ENCODE measurements around the gene MTHFD2.
"Not testable (repeated sequence)": the region's sequence is repeated elsewhere in the genome, so short reads cannot be mapped to it uniquely, and the experiment has no call there.

MTHFD2 gene

GRCh38 chr2:74198023-74198460 is 373 bp upstream of the MTHFD2 start:
- FAIRE-seq, result no peak

- no peak for FAIRE-seq
Measured at GRCh38 chr2:74199275-74199701, 873 bp downstream of the MTHFD2 start.

DNA sequence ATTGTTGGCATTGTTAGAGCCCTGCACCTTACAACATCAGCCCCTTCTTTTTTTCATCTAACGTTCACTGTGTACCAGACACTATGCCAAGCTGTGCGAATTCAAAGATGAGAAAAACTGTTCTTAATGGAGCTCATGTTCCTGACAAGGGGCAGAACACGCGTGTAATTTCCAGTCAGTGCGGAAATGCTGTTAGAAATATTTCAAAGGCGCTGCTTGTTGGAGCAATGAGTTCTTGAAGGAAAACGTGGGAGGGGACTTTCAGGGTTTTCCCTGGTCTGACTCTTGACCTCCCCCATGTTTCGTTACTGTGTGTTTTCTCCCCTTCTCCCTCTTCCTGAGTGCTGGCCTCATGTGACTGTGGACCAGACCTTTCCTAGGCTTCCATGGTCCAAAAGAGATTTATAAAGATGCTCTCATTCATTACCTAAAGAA is 1.5 kb downstream of the MTHFD2 start:
- FAIRE-seq, result no peak

GRCh38 chr2:74201196-74201595 is 2.8 kb downstream of the MTHFD2 start:
- no peak for FAIRE-seq

DNA sequence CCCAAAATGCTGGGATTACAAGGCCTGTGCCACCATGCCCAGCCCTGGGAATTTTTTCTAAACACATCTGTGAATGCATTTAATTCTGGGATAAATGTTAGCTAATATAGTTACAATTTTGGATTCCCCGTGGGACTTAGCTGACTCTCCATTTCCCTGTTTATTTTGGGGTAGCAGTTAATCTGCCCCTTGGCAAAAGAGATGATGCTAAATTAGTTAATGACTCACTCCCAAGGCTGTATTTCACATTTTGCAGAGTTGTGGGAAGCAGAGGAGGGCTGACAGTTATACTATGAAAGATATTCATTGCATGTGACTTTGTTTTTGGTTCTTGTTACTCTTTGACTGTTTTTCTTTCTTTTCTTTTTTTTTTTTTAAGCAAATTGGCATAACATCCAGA is 3.2 kb downstream of the MTHFD2 start:
- FAIRE-seq, result no peak

DNA sequence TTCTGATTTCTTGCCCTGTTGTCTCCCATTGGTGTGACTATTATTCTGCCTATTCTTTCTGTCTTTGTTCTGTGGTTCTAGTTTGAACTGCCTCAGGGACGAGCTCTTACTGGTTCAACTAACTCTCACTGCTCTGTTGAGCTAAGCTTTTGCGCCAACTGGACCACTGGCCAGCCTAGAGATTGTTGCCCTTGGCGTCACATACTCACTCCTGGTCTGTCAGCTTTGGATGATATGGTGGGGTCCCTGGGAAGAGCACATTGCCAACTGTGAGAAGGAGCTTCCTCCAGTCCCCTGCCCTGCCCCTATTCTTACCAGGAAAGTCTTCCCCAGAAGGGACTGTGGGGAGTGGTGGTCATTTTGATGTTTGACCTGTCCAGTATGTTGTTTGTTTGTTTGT is 6.0 kb downstream of the MTHFD2 start:
- no peak for FAIRE-seq

DNA sequence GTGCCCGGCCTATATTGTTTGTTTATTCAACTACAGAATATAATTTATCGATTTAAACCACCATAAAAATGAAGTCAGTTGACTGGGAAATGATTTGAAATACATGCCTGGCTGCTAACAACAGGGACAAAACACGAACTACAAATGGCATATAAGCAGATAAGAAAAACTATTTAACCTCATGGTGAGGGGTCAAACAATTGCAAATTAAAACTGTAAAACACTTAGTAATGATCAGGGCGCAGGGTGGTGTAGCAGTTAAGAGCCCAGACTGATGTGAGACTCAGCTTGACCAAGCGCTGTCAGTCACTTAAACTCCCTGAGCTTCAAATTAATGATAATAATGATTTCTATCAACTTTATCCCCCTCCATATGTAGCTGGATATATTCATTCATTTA is 6.7 kb downstream of the MTHFD2 start:
- no peak for FAIRE-seq

- no peak for FAIRE-seq
Measured at GRCh38 chr2:74205596-74205995, 7.2 kb downstream of the MTHFD2 start.

DNA sequence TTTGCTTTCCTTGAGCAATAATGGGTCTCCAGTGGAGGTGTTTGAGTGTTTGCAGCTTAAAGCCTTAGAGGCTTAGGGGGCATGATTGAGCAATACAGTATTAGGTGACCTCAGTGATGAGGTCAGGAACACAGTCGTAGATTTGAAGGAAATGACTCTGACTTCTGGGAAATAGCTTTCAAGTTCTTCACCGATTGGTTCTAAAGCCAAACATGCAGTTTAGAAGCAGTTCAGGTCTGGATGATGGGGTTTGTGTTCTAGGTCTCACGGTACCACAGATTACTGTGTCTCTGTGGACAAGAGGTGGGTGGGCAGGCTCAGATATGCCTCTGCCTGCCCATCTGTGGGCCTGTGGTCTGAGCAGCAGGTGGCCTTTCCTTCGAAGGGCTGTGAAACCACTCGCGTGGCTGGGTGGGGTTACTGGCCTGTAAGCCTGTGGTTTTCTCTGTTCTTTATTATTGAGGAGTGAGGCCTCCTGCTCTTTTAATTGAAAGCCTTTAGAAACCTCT is 7.8 kb downstream of the MTHFD2 start:
- no peak for FAIRE-seq

DNA sequence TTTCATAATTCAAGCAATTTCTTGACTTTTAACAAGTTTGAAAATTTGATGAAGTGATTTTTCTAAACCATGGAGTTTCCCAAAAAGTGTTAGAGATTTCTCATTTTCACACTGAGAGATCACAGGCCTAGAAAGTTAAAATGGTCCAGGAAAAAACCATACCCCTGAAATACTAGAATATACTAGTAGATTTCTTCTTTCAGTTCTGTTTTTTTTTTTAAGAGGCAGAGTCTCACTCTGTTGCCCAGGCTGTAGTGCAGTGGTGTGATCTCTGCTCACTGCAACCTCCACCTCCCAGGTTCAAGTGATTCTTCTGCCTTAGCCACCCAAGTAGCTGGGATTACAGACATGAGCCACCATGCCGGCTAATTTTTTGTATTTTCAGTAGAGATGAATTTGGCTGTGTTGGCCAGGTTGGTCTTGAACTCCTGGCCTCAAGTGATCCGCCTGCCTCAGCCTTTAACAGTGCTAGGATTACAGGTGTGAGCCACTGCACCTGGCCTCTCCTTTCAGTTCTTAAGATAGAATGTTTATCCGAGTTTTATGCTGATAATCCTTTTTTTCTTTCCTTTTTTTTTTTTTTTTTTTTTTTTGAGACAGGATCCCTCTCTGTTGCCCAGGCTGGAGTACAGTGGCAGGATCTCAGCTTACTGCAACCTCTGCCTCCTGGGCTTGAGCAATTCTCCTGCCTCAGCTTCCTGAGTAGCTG is 14.4 kb downstream of the MTHFD2 start:
- FAIRE-seq, result no peak

- FAIRE-seq, result not testable (repeated sequence)
Measured at GRCh38 chr2:74215771-74216170, 17.4 kb downstream of the MTHFD2 start.

GRCh38 chr2:74216642-74217041 is 18.2 kb downstream of the MTHFD2 start:
- FAIRE-seq, result no peak

- no peak for FAIRE-seq
Measured at GRCh38 chr2:74219846-74220486, 21.6 kb downstream of the MTHFD2 start.

DNA sequence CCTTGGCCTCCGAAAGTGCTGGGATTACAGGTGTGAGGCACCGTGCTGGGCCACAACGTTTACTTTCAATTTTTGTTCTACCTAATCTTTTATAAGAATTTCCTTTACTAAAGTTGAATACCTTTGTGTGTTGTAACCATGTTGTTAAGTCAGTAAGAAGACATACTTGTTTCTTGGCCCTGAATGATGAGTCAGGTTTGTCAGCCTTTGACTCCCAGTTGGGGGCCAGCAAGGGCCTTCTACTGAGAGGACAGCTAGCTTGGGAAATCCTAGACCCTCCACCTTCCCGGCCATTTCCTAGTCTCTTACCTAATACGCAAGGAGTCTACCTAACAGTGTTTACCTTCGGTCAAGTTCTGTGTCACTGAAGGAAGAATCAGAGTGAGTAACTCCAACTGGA is 22.7 kb downstream of the MTHFD2 start:
- no peak for FAIRE-seq

- no peak for FAIRE-seq
Measured at GRCh38 chr2:74221604-74222299, 23.3 kb downstream of the MTHFD2 start.

- no peak for FAIRE-seq
Measured at GRCh38 chr2:74222300-74222650, 23.9 kb downstream of the MTHFD2 start.

DNA sequence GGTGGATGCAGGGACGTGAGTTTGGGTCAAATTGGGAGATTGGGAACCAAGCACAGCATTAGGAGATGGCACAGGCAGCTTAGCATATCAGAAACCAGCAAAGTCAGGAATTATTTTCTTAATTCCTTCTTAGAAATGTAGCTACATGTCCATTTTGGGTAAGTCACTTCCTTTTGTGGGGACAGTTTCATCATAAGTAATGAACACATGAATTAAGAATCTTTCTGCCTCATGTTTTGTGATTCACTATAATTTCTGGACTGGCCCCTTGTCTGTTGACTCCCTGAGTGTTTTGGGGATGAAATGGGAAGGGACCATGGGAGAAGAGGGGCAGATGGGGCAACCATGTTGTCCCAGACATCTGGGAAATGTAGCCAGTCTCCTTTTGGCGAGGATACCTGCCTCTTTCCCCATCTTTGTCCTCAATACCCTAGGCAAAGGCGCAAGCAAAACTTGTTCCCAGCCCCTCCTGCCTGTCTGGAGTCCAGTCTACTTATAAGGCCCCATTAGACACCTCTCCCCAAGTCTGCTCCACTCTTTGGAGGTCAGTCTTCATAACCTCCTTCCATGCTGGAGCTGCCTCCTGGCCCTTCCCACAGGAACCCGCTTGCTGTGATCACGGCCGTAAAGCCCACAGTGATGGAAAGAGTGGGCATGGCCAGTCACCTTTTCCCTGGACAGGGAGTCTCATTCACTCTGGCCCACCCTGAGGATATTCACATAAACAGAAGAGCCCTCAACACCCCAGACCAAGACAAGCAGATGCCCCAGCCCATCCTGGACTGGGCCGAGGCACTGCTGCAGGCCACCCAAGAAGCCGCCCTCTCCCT is 25.7 kb downstream of the MTHFD2 start:
- FAIRE-seq, result no peak

- FAIRE-seq, result no peak
Measured at GRCh38 chr2:74225698-74226459, 27.5 kb downstream of the MTHFD2 start.

GRCh38 chr2:74226648-74227213 is 28.3 kb downstream of the MTHFD2 start:
- no peak for FAIRE-seq

GRCh38 chr2:74227646-74228045 is 29.2 kb downstream of the MTHFD2 start:
- FAIRE-seq, result no peak

- no peak for FAIRE-seq
Measured at GRCh38 chr2:74228772-74229171, 30.4 kb downstream of the MTHFD2 start.

DNA sequence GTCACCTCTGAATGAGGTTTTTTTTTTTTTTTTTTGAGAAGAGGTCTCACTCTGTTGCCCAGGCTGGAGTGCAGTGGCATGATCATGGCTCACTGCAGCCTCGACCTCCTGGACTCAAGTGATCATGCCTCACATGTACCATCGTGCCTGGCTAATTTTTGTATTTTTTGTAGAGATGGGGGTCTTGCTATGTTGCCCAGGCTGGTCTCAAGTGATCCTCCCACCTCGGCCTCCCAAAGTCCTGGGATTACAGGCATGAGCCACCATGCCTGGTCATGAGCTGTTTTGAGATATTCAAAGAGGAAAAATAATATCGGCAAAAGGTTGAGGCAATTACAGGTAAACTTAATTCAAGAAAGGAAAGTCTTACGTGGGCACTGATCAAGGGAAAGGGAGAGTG is 31.4 kb downstream of the MTHFD2 start:
- not testable (repeated sequence) for FAIRE-seq

Measured in colon (tissue), 2 donors.